ENCODE results near the gene EVA1B.

DNA sequence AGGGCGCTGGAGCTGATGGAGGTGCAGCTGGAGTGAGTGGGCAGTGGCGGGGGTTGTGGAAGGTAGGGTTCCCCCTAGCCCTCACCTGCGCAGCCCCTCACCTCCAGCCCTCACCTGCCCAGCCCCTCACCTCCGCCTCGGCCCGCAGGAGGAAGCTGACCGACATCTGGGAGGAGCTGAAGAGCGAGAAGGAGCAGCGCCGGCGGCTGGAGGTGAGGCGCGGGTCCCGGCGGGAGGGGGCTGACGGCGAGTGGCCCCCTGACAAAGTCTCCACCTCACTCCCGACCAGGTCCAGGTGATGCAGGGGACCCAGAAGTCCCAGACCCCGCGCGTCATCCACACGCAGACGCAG lies 2.7 kb downstream of the EVA1B start:
- TF ChIP-seq, protein P1, sequence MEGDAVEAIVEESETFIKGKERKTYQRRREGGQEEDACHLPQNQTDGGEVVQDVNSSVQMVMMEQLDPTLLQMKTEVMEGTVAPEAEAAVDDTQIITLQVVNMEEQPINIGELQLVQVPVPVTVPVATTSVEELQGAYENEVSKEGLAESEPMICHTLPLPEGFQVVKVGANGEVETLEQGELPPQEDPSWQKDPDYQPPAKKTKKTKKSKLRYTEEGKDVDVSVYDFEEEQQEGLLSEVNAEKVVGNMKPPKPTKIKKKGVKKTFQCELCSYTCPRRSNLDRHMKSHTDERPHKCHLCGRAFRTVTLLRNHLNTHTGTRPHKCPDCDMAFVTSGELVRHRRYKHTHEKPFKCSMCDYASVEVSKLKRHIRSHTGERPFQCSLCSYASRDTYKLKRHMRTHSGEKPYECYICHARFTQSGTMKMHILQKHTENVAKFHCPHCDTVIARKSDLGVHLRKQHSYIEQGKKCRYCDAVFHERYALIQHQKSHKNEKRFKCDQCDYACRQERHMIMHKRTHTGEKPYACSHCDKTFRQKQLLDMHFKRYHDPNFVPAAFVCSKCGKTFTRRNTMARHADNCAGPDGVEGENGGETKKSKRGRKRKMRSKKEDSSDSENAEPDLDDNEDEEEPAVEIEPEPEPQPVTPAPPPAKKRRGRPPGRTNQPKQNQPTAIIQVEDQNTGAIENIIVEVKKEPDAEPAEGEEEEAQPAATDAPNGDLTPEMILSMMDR (IDR thresholded peaks at IDR 0.05) = no peak
- no peak for TF ChIP-seq EZH2 (IDR thresholded peaks at IDR 0.05)
